NCI-H128 (cell line): ENCODE measurements around the gene TNS3.

Experiments used
- DNase-seq: peaks from one replicate; lab custom pipeline; 2025; ENCODE audit not compliant: unreplicated experiment; lab: John Stamatoyannopoulos, UW

Gene TNS3

DNA sequence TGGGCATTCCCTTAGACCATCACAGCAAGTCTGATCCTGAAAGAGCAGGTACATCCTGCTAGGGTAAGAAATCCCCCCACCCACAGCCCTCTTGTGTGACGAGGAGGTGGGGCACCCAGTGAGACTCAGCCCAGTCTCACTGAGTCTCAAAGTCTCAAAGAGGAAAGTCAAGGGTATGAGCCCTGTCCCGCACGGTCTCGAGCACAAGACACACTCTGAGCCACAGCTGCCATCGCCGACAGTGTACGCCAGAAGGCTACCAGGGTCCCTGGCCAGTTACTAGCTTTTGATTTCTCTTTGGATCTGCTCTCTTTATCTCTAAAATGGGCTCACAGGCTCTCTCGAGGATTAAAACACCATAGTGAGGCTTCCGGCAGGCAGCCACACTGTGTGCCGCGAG is 190.2 kb downstream of the TNS3 start:
- DNase-seq, result no peak

DNA sequence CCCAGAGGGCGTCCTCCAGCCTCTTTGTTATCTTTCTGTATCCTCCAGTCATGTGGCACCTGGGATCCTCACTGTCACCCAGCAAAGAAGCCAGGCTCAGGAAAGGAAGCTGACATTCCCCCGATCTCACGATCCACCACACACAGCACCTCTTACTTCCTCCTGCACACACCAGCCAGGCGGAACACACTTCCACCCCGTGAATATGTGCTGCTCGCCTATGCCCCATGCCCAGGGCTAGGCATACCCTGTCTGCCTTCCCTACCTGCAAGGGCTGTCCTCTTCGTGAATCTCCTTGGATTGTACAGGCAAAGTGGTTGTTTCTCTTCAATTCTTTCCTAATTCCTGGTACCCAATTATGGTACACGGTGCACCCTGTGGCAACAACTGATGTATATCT is 191.0 kb downstream of the TNS3 start:
- no peak for DNase-seq

DNA sequence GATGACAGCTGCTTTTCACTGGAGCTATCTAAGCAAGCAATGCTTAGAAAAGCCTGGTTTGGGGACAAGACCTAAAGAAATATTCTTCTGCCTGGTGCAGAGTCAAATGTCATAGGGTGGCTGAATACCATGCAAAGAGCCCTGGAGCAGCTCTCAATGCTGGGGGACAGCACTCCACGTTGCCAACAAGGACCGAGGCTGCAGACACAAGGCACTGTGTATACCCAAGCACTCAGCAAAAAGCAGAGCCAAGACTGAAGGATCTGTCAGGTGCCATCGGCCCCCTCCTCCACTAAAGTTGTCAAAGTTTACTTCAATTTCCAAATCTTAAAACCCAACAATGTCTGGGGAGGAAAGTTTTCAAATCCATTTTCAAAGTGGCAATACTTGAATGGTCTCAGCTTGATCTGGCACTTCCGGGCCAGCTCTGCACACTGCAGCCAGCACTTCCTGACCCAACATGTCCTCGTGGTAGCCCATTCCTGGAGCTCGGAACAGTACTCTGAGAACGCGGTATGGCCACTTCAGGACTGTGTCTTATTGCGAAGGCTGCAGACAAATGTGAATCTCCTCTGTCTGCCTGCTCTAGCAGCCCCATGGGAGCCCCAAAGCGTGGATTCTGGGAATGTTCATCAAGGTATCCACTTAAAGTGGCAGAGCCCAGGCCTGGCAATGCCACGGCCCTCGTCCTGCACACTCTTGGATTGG is 191.8 kb downstream of the TNS3 start:
- no peak for DNase-seq

DNA sequence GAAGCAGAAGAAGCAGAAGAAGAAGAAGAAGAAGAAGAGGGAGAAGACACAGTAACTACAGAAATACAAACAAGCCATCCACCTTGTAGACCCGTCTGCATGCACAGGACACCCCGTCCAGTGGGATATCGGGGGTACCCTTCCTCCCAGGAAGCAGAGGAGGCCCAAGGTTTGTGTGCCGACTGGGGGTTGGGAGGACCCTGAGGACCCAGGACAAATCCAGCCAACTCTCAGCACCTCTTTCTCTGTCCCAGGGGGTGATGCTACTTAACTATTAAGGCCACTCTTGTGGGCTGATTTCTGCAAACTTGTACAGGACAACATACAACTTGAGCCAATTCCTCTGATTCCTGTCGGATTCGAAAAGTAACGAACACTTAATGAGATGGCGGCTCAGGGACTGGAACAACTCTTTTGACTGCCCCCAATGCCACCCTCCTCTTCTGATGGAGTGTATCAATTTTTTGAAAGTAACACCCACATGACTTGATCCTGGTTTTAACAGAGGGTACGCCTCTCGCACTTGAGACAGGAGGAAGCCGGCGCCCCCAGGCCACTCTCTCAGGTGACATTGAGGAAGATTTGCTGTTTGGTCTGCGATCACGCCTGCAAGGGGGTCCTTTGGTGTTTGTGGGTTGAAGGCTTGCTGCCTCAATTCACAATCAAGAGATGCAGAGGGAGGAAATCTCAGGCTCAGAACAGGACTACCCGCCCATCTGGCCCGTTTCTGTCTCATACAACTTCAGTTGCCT is 192.6 kb downstream of the TNS3 start:
- DNase-seq, result no peak

DNA sequence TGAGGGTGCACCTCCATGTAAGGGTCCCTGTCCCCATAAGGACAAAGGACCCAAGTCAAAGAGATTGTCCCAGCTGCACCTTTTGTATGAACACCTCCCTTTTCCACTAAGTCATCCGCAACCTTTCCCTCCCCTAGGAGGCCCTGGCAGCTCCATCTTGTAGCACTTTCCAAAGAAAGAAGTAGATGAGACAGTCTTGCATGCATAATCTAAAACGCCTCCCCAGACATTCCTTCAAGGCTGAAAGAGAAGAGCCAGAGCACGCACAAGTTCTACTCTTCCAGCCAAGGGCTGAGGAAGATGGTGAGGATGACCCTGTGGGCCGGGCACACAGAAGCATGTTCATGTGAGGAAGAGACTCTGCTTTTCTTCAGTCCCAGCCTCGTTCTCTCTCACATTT is 194.4 kb downstream of the TNS3 start:
- DNase-seq, result no peak

DNA sequence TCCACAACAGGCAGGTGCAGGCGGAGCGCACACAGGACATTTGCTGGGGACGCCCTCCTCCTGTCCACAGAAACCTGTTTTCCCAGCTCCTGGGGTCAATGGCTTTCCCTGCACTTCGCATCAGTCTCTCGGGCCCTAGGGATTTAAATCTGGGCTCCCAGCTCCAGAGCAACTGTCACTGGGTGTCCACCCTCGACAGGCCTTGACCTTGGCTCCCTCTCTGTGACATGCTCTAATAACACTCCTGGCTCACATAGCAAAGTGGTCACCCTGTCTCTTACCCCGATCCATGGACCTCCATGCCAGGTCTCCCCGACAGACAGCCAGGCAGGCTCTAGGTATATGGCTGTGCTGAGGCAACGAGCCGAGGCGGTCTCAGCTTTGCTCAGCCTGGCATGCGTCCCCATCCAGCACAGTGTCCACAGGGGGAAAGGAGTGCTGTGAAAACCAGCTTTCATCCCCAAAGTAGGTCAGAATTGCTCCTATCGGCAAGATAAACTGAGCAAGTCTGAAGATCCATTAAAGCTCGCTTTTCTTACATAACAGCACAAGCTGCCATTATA is 195.6 kb downstream of the TNS3 start:
- no peak for DNase-seq

DNA sequence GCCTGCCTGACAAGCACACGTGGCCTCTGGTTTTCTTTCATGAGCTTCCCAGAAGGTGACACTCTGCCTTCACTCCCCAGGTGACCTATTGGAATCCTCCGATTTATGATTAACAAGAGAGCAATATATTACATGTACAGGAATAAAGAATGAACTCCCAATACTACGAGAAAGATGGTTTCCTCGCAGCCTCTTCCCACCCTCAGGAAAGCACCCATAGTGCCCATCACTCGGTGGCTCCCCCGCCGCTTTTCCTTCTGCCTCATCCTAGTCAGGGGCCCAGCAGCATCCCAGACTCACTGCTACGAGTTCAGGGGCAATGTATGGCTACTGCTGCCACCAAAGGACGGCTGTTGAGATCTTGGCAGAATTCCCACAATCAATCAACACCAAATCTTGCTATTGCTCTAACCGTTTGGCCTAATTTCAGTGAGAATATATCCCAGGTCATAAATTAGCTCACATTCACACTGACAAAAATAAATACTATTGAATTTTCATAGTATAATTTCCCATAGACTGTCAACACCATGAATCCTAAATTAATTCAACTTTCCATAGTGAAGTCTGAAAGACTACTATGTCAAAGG is 196.3 kb downstream of the TNS3 start:
- DNase-seq, result no peak

DNA sequence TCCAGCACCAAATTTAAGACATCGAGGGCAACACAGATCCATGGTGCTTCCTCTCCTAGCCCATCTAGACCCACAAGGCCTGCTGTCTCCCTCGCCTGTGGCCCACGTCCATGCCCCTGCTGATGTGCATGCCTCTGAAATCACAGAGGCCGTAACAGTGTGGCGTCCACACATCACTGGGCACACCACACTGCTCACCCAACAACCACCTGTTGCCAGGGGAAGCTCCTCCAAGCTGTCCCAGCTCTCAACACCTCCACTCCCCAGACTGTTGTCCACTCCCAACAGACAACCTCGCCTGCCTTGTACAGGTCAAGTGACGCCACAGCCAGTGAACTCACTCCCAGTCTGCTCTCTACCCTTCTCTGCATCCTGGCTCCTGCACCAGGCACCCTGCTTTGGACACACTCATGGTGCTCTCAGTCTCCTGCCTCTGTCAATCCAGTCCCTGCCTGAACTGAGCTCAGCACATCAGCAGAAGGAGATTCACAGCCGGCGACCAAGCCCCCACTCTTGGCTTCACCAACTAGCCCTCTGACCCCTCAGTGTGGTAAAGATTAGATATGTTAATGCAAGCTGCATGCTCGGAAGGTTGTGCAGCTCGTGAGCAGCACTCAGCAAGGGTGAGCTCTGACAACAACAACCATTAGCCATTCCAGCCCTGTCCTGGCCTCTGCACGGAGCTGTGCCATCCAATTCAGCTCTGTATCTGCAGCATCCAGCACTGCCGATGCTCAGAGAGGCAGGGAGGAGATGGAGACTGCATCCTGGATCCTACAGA is 197.0 kb downstream of the TNS3 start:
- DNase-seq, result no peak

DNA sequence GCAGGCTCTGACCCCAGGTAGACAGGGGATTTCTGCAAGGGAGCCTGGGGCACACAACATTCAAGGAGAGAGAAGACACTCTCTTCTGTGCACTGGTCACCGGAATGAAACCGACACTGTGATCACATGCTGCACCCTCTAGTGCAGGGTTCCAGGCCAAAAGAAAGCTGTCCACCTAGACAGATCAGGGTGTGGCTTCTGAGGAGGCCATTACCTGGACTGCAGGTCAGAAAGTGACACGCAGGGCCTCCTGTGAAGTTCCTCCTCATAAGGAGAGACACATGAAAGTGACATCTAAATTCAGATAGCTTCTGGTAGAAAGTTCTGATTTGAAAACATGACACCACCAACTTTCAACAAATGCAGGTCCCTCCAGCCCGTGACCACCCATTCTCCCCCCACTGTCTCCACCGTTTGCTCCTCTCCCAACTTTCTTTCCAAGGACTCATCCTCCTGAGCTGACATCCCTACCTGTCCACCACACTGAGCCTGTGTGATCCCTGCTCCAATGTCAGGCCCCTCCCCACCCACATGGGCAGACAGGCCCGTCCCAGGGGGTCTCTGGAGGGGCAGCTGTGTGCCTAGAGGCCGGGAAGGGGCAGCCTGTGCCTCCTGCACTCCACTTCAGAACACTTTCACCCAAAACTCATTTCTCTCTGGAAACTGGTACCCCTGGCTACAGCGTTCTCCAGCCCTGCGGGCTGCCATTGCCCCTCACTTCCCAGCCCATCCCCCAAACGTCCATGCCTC is 198.0 kb downstream of the TNS3 start:
- no peak for DNase-seq

DNA sequence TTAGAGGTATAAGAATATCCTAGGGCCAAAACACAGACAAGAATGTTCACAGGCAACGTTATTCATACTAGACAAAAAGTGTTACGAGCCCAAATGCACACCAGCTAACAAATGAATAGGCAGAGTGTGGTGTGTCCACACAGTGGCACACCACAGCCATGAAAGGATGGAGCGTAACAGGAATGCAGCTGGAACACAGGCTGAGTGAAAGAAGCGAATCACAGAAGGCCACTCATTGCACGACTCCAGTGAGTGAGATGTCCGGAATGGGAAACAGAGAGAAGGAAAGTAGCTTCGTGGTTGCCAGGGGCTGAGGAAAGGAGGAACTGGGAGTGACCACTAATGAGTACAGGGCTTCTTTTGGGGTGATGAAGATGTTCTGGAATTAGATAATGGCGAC is 198.8 kb downstream of the TNS3 start:
- DNase-seq, result no peak

DNA sequence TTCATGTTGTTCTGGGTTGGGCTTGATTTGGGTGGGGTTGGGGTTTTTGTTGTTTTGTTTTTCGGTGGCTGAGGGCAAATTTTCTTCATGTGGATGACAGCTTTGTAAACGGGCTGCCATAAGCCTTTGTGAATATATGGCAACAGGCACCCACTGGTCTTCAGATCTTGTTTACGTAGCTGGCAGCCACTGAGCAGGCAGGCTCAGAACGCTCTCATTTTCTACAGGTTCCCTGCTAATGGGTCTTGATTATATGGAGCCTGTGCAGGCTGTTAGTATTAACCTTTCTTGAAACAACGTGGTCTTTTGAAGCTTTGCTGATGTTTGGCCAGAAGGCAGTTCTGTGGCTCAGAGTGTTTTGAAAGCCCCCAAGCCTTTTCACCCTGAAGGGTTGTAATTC is 199.7 kb downstream of the TNS3 start:
- no peak for DNase-seq

DNA sequence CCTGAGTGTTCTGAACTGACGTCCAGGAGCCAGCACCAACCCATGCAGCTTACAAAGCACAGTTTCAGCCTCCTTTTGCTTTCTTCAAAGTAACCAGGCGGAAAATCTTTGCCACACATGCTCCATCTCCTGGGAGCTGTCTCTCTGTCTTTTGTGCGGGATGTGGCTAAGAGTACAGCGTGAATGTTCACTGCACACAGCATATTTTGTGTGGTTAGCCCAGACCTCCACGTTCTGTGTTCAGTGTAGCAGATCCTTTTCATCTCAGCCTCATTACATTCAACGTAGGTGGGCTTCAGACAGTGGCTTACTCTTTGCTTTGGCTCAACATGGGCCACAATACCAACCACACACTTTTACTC is 200.8 kb downstream of the TNS3 start:
- no peak for DNase-seq

DNA sequence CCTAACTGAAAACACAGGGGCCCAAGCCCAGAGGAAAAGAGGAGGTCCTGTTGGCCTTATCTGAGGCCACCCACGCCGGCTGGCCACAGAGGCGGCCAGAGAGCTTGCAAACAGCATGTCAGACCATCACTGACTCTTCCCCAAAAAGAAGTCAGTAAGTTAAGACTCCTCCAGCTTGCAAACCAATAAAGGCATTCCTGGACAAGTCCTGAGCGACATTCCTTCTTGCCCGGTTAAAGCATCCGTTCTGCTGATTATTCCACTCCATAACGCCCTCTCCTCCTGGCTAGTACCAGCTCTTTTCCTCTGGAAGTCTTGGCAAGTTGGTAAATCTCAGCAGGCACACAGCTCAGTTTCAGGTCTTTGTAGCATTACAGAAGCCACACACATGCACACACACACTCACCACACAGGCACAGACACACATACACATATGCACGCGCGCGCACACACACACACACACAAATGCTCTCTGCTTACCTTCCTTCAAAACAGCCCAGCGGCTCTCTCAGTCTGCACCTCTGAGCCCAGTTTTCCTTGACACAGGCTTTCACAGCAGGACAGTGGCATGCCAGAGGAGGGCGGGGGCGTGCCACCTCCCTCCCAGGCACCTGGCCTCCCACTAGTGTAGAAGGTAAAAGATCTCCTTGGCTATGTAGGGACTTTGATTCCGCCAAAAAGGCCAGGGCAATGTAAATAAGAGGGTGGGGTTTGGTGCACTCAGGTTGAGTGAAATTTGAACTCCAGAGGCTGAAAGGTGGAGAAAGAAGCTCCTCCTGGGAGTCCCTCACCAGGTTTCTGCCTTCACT is 201.4 kb downstream of the TNS3 start:
- no peak for DNase-seq

DNA sequence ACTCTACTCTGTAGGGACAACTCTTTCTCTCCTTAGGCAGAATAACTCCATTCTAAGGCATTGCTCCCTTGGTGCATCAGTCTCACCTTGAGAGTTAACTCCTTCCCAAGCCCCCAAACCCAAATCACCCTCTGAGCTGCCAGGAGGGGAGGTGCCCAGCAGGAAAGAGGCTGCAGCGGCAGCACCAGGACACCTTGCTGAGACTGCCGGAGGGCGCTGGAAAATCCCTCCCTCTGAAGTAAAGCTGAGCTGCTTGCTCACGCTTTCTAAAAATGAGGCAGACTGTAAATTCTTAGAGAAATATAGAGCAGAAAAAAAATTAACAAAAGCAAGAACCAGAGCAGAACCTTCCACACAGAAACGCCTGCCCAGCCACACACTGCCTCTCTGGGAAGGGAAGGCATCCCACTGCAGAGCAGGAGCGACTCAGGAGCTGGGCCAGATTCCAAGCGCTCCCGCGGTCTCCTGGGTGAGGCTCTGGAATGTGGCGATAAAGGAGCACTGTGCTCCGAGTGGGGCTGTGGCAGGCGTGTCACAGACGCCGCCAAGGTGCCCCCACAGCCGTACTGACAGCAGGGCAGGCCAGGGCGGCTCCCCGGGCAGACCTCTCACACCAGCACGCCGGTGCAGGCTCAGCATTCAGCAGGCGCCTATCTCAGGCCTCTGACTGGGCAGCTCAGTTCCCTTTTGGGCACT is 202.1 kb downstream of the TNS3 start:
- DNase-seq, result no peak

DNA sequence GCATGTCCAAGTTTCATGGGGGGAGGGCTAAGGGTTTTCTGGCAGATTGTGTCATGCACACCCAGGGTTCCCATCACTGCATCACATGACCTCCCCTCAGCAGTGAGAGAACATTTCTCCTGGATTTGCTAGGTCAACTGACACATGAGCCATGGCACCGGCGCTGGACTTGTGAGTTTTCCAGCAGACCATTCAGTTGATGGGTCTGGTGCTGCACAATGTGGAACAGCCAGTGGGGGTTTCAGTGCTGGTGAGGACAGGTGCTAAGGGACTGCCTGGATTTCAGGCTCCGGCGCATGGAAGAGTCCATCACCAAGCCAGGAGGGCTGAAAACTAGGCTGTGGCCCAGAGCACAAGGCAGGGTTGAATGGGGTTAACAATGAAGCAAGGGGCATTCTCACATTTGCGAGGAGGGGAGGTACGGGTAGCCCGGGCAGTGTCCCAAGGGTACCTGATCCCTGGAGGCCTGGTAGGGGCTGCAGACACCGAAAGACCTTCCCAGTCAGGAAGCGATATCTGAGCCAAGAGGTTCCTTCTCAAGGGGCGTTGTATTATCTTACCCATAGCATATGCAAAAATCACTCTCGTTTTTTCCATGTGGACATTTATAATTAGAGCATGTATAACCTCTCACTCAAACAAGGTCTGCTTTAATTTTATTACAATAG is 203.0 kb downstream of the TNS3 start:
- no peak for DNase-seq

DNA sequence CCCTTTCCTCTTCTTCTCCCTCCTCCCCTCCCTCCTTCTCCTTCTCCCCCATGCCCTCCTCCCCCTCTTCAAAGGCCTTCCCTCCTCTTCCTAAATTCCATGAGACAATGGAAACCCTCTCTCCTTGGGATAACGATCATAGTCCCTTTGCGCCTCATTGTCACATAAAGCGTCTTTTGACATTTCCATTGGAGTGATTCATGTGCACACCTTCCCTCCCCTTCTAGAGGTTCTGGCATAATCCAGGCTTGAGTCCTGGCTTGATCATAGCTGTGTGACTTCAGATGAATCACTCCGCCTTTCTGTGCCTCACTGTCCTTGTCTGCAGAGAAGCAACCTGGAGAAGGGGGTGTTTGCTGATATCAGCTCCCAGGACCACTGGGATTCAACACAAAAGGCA is 204.2 kb downstream of the TNS3 start:
- no peak for DNase-seq

DNA sequence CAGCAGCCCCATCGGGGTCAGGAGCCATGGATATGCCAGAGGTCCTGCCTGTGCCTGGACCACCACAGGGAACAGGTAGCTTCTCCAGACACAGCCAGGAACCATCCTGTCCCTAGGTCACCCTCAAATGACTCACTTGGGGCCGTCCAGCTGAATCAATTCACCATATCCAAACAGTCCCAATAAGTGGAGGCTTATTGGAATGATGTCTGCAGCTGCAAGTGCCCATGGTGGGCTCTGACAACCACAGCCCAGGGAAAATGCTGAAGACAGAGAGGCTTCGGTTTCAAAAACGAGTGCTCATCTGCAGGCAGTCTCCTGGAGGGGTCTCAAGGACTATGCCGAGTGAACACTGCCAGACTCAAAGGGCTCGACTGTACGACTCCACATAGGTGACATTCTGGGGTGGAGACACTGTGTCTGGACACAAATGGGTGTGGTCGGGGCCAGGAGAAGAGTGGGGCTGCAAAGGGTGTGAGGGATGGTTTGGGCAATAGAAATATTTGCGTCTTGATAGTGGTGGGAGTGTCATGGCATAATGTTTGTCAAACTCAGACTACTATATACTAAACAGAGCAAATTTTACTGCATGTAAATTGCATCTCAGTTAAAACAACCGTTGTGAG is 204.8 kb downstream of the TNS3 start:
- DNase-seq, result no peak
